SK-N-SH (cell line): Measurements from ENCODE around the gene ENTR1.

ENCODE experiments used
- TF ChIP-seq, protein P1 (sequence below): fragments of 200-600 bp; sonication (generic); IDR thresholded peaks from 2 replicates; pipeline ENCODE4 v1.6.1; 2017; ENCODE audit warnings: antibody characterized with exemption, mild to moderate bottlenecking, moderate library complexity
- TF ChIP-seq, protein P2 (sequence below): IDR thresholded peaks from 2 replicates; pipeline ENCODE4 v1.4.0; 2012; ENCODE audit warnings: low read depth

DNA sequence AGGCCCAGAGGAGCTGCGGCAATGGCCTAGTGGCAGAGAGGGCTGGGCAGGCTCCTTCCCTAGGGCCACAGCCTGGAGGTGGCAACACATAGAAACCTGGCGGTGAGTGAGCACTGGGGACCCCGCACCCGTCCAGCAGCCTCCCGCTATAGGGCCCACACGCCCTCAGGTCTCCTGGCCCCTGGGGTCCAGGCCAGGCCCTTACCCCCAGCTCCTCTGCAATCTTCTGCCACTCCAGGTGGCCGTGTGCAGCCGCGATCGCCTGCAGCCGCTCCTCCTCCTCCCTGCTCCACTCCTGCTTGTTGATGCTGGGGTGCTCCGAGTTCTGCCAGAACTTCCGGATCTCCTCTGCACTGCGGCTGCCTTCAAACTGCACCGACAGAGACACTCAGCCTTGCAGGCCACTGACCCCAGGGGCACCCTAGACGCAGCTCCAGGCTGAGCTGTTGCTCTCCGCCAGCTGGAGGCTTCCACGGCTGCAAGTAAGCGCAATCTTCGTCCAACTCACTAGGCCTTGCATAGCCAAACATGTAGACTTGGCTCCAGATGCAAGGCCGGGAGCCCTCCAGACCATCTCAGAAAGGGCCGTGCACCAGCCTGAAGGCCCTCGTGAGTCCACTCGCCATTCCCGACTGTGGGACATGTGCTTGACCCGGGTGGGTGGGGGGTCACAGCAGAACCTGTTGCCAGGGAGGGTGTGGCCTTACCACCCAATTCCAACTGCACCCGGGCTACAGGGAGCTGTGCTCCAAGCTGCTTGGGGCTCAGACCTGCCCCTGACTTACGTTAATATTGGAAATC is 18.5 kb downstream of the ENTR1 start:
- TF ChIP-seq, protein P1, sequence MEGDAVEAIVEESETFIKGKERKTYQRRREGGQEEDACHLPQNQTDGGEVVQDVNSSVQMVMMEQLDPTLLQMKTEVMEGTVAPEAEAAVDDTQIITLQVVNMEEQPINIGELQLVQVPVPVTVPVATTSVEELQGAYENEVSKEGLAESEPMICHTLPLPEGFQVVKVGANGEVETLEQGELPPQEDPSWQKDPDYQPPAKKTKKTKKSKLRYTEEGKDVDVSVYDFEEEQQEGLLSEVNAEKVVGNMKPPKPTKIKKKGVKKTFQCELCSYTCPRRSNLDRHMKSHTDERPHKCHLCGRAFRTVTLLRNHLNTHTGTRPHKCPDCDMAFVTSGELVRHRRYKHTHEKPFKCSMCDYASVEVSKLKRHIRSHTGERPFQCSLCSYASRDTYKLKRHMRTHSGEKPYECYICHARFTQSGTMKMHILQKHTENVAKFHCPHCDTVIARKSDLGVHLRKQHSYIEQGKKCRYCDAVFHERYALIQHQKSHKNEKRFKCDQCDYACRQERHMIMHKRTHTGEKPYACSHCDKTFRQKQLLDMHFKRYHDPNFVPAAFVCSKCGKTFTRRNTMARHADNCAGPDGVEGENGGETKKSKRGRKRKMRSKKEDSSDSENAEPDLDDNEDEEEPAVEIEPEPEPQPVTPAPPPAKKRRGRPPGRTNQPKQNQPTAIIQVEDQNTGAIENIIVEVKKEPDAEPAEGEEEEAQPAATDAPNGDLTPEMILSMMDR = no peak
- TF ChIP-seq, protein P2, sequence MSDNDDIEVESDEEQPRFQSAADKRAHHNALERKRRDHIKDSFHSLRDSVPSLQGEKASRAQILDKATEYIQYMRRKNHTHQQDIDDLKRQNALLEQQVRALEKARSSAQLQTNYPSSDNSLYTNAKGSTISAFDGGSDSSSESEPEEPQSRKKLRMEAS = no peak
